Activated CD8-positive, alpha-beta memory T cell treated with anti-CD3 and anti-CD28 coated beads for 48 hours (primary cell): ENCODE data around the gene DYNLT1.
"Not testable (repeated sequence)": the region's sequence is repeated elsewhere in the genome, so short reads cannot be mapped to it uniquely, and the experiment has no call there.

Experiments
- DNase-seq, 3 experiments: peaks; one replicate each; pipeline ENCODE4 v3.0.0-alpha.2; 2020; ENCODE audit warnings: low read depth in 2 of 3, low spot score in 2 of 3

The DYNLT1 gene

GRCh38 chr6:158624684-158625682, 19.6 kb downstream of the DYNLT1 start:
- no peak for DNase-seq

GRCh38 chr6:158622545-158623190, 21.9 kb downstream of the DYNLT1 start:
- DNase-seq: no peak

DNA sequence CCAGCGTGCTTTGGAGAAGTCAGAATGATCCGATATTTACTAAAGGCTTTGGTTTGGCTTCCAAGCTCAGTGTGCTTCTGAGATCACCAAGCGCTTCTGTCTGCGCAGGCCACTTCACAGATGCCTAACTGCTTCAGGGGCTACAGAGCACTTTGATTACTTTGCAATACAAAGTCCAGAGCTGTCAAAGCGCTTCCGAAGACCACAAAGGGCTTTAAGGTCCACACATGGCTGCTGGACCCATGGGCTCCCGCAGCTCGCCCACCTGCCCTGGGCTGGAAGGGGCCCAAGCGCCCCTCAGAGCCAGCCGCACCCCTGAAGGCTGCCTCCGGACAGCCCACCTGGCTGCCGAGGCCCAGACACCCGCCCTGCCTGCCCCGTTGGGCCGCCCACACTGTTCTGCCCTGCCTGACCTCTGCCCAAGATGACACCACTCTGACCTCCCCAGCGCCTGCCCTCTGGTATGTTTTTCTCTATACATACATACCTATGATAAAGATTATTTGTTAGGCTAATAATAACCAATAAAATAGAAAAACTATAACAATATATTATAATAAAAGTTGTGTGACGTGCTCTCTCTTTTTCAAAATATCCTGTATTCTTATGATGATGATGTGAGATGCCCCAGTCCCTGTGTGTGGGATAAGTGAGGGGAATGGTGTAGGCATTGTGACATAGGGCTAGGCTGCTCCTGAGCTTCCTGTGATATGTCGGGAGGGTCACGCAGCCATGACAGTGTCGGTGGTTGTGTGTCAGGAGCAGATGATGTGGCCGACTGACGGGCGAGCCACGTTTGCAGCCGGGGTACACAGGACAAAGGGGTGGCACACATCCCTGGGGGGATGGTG, 22.6 kb downstream of the DYNLT1 start:
- DNase-seq: no peak

- DNase-seq: no peak
Observed at GRCh38 chr6:158620963-158621693, 23.4 kb downstream of the DYNLT1 start.

GRCh38 chr6:158619922-158620801, 24.4 kb downstream of the DYNLT1 start:
- no peak for DNase-seq

DNA sequence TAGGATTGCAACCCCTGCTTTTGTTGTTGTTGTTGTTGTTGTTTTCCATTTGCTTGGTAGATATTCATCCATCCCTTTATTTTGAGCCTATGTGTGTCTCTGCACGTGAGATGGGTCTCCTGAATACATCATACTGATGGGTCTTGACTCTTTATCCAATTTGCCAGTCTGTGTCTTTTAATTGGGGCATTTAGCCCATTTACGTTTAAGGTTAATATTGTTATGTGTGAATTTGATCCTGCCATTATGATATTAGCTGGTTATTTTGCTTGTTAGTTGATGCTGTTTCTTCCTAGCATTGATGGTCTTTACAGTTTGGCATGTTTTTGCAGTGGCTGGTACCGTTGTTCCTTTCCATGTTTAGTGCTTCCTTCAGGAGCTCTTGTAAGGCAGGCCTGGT, 26.3 kb downstream of the DYNLT1 start:
- DNase-seq: not testable (repeated sequence)

DNA sequence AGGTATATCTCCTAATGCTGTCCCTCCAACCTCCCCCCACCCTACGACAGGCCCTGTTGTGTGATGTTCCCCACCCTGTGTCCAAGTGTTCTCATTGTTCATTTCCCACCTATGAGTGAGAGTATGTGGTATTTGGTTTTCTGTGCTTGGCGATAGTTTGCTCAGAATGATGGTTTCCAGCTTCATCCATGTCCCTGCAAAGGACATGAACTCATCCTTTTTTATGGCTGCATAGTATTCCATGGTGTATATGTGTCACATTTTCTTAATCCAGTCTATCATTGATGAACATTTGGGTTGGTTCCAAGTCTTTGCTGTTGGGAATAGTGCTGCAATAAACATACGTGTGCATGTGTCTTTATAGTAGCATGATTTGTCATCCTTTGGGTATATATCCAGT, 29.9 kb downstream of the DYNLT1 start:
- DNase-seq: not testable (repeated sequence)

- no peak for DNase-seq
Observed at GRCh38 chr6:158611541-158612370, 32.8 kb downstream of the DYNLT1 start.

GRCh38 chr6:158611039-158611438, 33.5 kb downstream of the DYNLT1 start:
- no peak for DNase-seq

DNA sequence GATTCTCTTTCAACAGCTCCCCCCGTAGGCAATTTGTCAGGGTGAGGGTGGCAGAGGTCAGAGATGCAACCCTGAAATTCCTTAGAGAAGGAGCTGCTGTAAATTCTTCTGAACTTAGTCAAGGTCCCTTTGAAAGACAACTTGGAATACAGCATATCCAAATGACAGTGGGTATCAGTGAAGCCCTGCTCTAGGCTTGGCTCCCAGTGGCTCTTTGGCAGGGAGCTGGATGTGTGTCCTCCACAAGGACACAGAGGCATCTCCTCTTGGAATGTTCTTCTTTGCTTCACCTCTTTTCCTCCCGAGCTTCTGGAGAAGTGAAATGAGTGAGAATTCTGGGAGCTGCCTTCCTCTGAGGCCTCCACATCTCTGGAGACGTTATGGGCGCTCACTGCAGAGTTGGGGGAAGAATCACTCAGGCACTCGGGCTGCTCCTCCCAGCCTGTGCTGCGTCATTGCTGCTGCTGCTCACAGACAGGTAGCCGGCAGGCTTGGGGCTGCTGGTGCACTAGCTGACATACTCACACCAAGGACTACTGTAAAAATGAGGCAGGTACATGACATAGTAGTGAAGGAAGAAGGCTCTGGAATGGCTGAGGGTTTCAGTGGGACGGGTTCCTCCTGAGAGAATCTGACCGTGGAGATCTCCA, 34.1 kb downstream of the DYNLT1 start:
- no peak for DNase-seq

- DNase-seq: no peak
Observed at GRCh38 chr6:158609455-158610155, 34.9 kb downstream of the DYNLT1 start.

- no peak for DNase-seq
Observed at GRCh38 chr6:158608221-158608620, 36.3 kb downstream of the DYNLT1 start.

DNA sequence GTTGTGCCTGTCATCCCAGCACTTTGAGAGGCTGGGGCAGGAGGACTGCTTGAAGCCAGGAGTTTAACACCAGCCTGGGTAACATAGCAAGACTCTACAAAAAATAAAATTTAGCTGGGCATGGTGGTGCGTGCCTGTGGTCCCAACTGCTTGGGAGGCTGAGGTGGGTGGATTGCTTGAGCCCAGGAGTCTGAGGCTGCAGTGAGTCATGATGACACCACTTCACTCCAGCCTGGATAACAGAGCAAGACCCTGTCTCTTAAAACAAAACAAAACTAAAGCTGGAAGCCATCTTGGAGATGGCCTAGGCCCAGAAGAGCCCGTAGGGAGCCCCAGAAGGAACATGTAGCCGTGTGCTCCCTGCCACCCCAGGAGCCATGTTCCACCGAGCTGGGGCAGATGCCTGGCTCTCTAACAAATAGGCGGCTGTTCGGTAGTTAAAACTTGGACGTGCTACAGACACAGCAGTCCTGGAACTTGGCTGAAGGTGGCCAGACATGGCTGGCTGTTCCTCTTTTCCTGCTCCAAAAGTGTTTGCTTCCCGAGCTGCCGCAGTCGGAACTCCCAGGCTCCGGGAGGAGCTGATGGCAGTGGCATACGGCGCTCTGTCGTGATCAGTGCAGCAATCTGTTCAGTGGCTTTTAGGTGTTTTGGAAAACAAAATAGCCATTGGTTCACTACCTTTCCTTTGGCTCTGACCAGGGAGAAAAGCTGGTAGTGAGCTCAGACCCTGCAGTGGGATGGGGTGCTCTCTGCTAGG, 37.0 kb downstream of the DYNLT1 start:
- DNase-seq: no peak

DNA sequence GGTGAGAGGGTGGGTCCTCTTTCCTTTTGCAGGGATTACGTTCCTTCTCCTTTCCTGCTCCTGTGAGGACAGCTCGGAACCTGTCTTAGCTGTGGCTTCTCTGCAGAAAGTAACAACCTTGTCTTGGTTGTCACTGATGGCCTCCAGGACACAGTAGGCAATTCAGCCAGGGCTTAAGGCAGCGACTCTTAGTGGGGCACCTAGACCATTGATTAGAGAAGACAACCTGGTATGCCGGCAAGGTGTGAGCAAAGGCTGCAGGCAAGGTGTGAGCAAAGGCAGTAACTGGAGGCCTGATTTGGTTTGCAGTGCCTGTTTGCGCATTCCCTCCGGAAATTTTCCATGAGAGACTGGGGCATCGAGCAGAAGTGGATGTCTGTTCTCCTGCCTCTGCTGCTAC, 37.6 kb downstream of the DYNLT1 start:
- DNase-seq: no peak

DNA sequence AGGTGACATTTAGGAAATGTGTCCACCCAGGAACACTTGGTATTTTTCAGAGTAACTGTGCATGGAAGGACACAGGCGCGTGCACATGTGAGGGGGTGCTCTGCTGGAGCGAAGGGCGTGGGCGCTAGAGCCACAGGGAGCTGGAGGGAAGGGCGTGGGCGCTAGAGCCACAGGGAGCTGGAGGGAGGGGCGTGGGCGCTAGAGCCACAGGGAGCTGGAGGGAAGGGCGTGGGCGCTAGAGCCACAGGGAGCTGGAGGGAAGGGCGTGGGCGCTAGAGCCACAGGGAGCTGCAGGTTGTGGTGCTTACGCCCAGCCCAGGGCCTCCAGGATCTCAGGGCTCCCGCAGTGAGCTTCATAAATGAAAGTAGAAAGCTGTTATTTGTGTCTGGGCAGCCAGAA, 38.5 kb downstream of the DYNLT1 start:
- DNase-seq: not testable (repeated sequence)

- peak in 1 of 3 experiments; percentile 17 for DNase-seq
Observed at GRCh38 chr6:158605266-158605878, 39.2 kb downstream of the DYNLT1 start.

- no peak for DNase-seq
Observed at GRCh38 chr6:158604048-158604406, 40.5 kb downstream of the DYNLT1 start.
